ENCODE measurements around the gene TSPAN5. TPM values are rescaled to one million over a fixed set of nuclear protein-coding genes. Genes with fewer than 3 reads are reported as not detected.

Gene TSPAN5
- total RNA-seq, 3 donors from 2014 or later (not counting 1 experiment from before 2014, with no cell fraction given), result 6.8 to 13.7 (median 11.4) TPM

- Mint-ChIP-seq H3K27ac (peak overlapping the region; percentile 8 to 86), H3K9me3 (no peaks in the 10 kb centered on the region), H3K4me1 (peaks cover 56 to 65% of the 10 kb centered on the region in 2 donors), H3K4me3 (peak overlapping the region; percentile 90), H3K36me3 (no peaks in the 10 kb centered on the region), H3K27me3 (ENCODE audit: low read depth in 2 of 2) (no peaks in the 10 kb centered on the region)
- Histone ChIP-seq H3K4me1 (ENCODE audit: control insufficient read depth, insufficient read depth, low read length) (peaks cover 20% of the 10 kb centered on the region), H3K27me3 (ENCODE audit: control insufficient read depth, insufficient read depth, low read length) (no peaks in the 10 kb centered on the region), H3K36me3 (ENCODE audit: control insufficient read depth, insufficient read depth, low read length) (no peaks in the 10 kb centered on the region), H3K9me3 (ENCODE audit: control insufficient read depth, insufficient read depth, low read length) (no peaks in the 10 kb centered on the region), H3K27ac (ENCODE audit: low read length) (no peak overlapping the region), H3K4me3 (ENCODE audit: low read length) (no peak overlapping the region)
- WGBS (ENCODE audit: insufficient coverage), result 97% methylated on average over 4 of the region's 5 CpGs
- intact Hi-C loops (cut with micrococcal nuclease), result loop anchor here (5.0 kb wide), 2 partner anchors 34 to 514 kb away; partner anchors contain the start of gene STPG2
- no peak for ATAC-seq
- no peak for DNase-seq
- TF ChIP-seq, protein P1, sequence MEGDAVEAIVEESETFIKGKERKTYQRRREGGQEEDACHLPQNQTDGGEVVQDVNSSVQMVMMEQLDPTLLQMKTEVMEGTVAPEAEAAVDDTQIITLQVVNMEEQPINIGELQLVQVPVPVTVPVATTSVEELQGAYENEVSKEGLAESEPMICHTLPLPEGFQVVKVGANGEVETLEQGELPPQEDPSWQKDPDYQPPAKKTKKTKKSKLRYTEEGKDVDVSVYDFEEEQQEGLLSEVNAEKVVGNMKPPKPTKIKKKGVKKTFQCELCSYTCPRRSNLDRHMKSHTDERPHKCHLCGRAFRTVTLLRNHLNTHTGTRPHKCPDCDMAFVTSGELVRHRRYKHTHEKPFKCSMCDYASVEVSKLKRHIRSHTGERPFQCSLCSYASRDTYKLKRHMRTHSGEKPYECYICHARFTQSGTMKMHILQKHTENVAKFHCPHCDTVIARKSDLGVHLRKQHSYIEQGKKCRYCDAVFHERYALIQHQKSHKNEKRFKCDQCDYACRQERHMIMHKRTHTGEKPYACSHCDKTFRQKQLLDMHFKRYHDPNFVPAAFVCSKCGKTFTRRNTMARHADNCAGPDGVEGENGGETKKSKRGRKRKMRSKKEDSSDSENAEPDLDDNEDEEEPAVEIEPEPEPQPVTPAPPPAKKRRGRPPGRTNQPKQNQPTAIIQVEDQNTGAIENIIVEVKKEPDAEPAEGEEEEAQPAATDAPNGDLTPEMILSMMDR (IDR thresholded peaks at IDR 0.05), result no peak
Observed at GRCh38 chr4:98656443-98656842, 2.0 kb downstream of the TSPAN5 start.

GRCh38 chr4:98653890-98654867 lies 4.2 kb downstream of the TSPAN5 start:
- Histone ChIP-seq H3K9me3 (ENCODE audit: control insufficient read depth, insufficient read depth, low read length) (no peaks in the 10 kb centered on the region), H3K27me3 (ENCODE audit: control insufficient read depth, insufficient read depth, low read length) (no peaks in the 10 kb centered on the region), H3K36me3 (ENCODE audit: control insufficient read depth, insufficient read depth, low read length) (no peaks in the 10 kb centered on the region), H3K4me3 (ENCODE audit: low read length) (no peak overlapping the region), H3K27ac (ENCODE audit: low read length) (no peak overlapping the region), H3K4me1 (ENCODE audit: control insufficient read depth, insufficient read depth, low read length) (peaks cover 16% of the 10 kb centered on the region)
- ATAC-seq (no peak), DNase-seq (no peak)
- Mint-ChIP-seq H3K4me3 (no peak overlapping the region), H3K27ac (no peak overlapping the region), H3K4me1 (peaks cover 53 to 59% of the 10 kb centered on the region in 2 donors), H3K27me3 (ENCODE audit: low read depth in 2 of 2) (no peaks in the 10 kb centered on the region), H3K36me3 (no peaks in the 10 kb centered on the region), H3K9me3 (no peaks in the 10 kb centered on the region)
- TF ChIP-seq, protein P1 (IDR thresholded peaks at IDR 0.05), result no peak
- WGBS (ENCODE audit: insufficient coverage), result 86% methylated on average over 4 of the region's 5 CpGs
- intact Hi-C loops (cut with micrococcal nuclease), result no loop called here

DNA sequence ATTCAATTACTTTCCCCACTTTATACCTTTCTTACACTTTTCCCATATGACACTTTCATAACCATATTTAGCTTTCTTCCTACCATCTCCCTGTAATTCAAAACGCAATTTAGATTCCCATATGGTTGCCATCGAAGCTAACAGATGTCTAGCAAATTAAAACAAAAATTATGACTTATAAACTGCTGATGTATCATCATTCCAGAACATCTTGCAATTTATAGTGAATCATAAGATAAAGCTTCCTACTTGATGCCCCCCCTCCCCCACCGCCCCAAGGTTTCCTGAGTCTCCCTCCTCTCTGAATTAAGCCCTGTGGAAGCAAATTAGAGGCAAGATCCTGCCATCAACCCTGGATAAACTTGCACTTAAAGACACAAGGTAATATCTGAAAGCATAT lies 5.4 kb downstream of the TSPAN5 start:
- WGBS (ENCODE audit: insufficient coverage), result 95% methylated on average over 3 of the region's 3 CpGs
- H3K4me1 Mint-ChIP-seq, result peaks cover 47 to 53% of the 10 kb centered on the region in 2 donors

More for the DNA sequence above, 5.4 kb downstream of the TSPAN5 start:
- H3K27me3 ChIP-seq (ENCODE audit: control insufficient read depth, insufficient read depth, low read length), result no peaks in the 10 kb centered on the region
- no peak overlapping the region for H3K4me3 Mint-ChIP-seq
- no peaks in the 10 kb centered on the region for H3K9me3 Mint-ChIP-seq
- H3K4me1 ChIP-seq (ENCODE audit: control insufficient read depth, insufficient read depth, low read length), result peaks cover 12% of the 10 kb centered on the region
- intact Hi-C loops (cut with micrococcal nuclease), result no loop called here
- H3K27ac ChIP-seq (ENCODE audit: low read length), result no peak overlapping the region
- no peak overlapping the region for H3K4me3 ChIP-seq (ENCODE audit: low read length)
- H3K9me3 ChIP-seq (ENCODE audit: control insufficient read depth, insufficient read depth, low read length), result no peaks in the 10 kb centered on the region
- no peaks in the 10 kb centered on the region for H3K27me3 Mint-ChIP-seq (ENCODE audit: low read depth in 2 of 2)
- H3K36me3 ChIP-seq (ENCODE audit: control insufficient read depth, insufficient read depth, low read length), result no peaks in the 10 kb centered on the region
- no peak overlapping the region for H3K27ac Mint-ChIP-seq
- DNase-seq (no peak), ATAC-seq (no peak)
- TF ChIP-seq, protein P1 (IDR thresholded peaks at IDR 0.05), result no peak
- no peaks in the 10 kb centered on the region for H3K36me3 Mint-ChIP-seq

All from natural killer cell (primary cell).